ENCODE measurements around the gene TTC39B.

Gene TTC39B

GRCh38 chr9:15157381-15157780 lies 149.6 kb downstream of the TTC39B start:
- DNase-seq: no peak

- no peak for DNase-seq
Measured at GRCh38 chr9:15156241-15156640, 150.8 kb downstream of the TTC39B start.

DNA sequence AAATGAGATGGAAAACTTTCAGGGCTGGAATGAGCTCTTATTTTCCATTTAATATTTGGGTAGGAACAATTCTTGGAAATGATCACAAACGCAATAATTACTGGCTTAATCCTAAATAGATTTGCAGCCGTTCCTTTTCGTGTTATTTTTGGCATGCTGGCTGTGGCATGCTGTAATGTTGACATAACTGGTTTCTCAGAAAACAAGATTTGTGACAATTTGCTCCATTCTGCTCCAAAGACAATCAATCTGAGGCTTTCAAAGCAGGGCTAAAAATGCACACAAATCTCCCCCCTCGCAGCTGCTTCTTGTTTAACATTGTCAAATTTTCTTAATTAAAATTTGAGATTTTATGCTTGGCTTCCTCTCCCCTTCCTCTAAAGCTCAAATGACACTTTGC lies 151.2 kb downstream of the TTC39B start:
- no peak for DNase-seq

- DNase-seq: no peak
Measured at GRCh38 chr9:15155323-15155722, 151.7 kb downstream of the TTC39B start.

GRCh38 chr9:15154677-15155076 lies 152.3 kb downstream of the TTC39B start:
- no peak for DNase-seq

GRCh38 chr9:15153961-15154360 lies 153.1 kb downstream of the TTC39B start:
- no peak for DNase-seq

GRCh38 chr9:15150939-15151338 lies 156.1 kb downstream of the TTC39B start:
- DNase-seq: no peak

GRCh38 chr9:15149450-15149849 lies 157.6 kb downstream of the TTC39B start:
- no peak for DNase-seq

- DNase-seq: no peak
Measured at GRCh38 chr9:15146268-15146700, 160.7 kb downstream of the TTC39B start.

DNA sequence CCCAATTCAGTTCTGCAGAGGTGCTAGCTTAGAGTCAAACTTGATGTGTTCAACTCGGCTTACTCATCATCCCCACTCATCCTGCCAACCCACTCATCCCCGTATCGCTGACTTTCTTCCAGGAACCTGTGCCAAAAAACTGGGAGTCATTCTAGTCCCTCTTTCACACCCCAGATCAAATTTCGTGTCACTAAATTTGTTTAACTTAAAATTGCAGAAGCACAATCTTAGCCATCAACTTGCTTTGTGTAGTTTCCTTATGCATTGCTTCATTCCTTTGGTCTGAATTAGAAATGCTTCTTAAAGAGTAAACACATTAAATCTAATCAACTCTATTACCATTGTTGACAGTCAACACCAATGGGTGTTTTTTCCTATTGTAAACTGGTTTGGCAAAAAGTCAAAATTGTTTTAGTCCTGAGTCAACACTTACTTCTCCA lies 162.4 kb downstream of the TTC39B start:
- DNase-seq: peak; percentile 25

DNA sequence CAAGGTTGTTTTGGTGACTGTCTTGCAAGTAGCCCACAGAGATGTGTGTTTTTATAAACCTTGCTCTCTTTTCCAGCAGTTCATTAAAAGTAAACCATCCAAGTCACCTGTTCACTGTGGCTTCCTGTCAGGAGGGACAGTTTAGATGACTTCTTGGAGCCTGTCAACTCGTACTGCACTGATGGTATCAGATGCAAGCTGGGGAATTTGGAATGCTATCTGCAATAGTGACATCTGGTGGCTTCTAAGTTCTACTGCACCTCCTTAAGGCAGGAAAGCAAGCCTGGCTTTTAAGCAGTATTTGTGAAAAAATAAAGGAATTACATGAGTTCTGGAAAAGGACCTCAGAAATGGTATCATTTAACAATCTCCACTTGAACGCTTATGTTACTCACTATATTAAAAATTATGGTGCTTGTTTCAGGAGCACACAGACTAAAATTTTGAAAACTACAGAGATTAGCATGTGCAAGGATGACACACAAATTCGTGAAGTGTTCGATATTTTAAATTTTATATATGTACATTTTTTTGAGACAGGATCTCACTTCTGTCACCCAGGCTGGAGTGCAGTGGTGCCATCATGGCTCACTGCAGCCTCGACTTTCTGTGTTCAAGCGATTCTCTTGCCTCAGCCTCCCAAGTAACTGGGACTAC lies 164.0 kb downstream of the TTC39B start:
- DNase-seq: peak; percentile 67

DNA sequence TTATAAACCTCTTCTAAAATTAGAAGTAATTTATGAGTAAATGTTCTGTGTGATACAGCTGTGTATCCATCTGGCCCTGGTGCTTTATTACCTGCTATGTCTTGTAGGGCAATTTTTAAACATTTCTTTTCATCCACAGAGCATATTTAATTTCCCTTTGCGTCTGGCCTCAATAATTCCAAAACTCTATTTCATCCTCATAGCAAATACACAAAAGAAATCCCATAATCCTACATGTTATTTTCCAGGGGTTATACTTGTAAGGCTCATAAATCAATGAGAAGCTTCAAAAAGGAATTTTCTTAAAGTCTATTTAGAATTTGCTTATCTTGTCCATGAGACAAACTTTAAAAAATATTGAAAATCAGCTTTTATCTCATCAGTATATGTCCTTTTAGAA lies 167.0 kb downstream of the TTC39B start:
- no peak for DNase-seq

DNA sequence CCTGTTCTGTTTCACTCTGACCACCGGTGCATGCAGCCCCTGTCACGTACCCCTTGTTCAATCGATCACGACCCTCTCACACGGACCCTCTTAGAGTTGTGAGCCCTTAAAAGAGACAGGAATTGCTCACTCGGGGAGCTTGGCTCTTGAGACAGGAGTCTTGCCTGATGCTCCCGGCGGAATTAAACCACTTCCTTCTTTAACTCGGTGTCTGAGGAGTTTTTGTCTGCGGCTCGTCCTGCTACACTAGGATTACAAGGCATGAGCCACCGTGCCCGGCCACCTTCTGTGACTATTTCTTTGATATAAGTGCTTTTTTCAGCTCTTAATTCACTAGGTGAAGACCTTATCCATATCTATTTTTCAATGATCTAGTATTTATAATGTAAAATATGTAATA lies 167.5 kb downstream of the TTC39B start:
- no peak for DNase-seq

GRCh38 chr9:15138357-15138686 lies 168.7 kb downstream of the TTC39B start:
- no peak for DNase-seq

DNA sequence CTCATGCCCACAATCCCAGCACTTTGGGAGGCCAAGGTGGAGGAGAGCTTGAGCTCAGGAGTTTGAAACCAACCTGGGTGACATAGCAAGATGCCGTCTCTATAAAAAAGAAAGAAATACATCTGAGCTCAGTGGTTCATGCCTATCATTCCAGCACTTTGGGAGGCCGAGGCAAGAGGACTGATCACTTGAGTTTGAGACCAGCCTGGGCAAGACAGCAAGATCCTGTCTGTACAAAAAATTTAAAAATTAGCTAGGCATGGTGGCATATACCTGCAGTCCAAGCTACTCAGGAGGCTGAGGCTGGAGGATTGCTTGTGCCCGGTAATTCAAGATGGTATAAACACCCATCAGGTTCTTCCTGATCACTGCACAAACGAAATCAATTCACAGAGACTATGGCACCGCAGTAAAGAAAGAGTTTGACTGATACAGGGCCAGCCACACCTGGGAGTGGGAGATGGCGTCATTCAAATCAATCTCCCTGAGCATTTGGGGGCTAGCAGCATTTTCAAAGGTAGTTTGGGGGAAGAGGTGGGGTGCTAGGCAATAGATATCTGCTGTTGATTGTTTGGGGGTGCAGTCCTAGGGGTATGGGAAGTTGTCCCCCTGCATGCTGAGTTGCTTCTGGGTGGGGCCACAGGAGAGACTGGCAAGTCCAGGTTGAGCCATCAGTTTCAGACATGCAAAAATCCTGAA lies 169.2 kb downstream of the TTC39B start:
- DNase-seq: no peak

DNA sequence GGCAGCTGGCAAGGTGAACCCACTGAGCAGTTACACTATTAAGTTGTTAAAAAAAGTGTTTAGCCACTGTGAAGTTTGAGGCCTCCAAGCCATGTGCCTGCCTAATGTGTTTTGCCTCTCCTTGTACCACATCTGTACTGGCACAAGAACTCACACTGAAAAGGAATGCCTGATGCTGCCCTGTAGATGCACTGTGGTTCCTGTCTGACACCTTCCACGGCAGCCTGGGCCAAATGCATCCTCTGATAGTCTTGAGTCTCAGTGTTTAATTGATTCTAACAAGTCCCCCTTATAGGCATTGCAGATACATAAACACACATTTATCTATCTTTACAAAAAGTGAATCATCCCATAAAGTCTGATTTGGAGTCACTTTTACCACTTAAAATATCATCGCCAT lies 169.9 kb downstream of the TTC39B start:
- no peak for DNase-seq

DNA sequence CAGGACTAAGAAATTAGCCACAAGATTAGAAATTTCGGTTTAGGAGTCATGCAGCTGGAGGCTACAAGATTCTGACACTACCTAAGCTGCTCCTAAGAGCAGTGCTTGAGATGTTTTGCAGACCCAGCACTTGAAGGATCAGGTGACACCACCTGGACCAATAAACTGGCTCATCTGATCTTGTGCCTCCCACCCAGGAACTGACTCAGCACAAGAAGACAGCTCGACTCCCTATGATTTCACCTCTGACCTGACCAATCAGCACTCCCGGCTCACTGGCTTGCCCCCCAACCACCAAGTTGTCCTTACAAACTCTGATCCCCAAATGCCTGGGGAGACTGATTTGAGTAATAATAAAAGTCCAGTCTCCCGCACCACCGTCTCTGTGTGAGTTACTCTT lies 170.4 kb downstream of the TTC39B start:
- DNase-seq: no peak

- DNase-seq: peak; percentile 73
Measured at GRCh38 chr9:15135164-15135792, 171.7 kb downstream of the TTC39B start.

GRCh38 chr9:15133488-15133887 lies 173.5 kb downstream of the TTC39B start:
- no peak for DNase-seq

DNA sequence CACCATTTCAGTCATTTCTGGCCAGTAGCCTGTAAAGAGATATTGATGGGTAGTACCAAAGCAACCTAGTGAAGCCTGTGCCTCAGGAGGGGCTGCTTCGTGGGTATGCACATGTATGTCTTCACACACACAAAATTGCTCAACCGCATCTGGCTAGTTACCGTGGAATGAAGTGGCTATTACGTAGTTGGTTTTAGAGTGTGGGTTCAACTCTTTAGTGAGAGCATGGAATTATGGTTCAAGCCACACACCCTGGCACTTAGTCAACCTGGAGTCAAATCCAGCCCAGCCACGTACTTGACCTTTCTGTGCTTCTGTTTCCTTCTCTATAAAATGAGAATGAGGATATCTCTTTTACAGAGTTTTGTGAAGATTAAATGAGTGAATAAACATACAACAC lies 174.9 kb downstream of the TTC39B start:
- no peak for DNase-seq

DNA sequence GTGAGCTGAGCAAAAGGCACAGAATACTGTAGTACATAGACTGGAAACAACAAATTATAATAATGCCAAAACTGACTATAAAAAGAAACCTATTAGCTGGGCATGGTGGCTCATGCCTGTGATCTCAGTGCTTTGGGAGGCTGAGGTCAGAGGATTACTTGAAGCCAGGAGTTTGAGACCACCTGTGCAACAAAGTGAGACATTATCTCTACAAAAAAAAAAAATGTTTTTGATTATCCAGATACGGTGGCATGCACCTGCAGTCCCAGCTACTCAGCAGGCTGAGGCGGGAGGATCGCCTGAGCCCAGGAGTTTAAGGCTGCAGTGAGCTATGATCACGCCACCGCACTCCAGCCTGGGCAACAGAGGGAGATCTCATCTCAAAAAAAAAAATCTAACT lies 175.9 kb downstream of the TTC39B start:
- DNase-seq: no peak

- DNase-seq: no peak
Measured at GRCh38 chr9:15127831-15128230, 179.2 kb downstream of the TTC39B start.

GRCh38 chr9:15121630-15122029 lies 185.4 kb downstream of the TTC39B start:
- DNase-seq: no peak

GRCh38 chr9:15116130-15116580 lies 190.9 kb downstream of the TTC39B start:
- DNase-seq: no peak
